LNCaP clone FGC (cell line): Measurements from ENCODE around the gene MYOM3.
A peak's percentile ranks its signal among the peaks of the same experiment; 100 is the strongest.

ENCODE experiments used
- DNase-seq: peaks from one replicate; pipeline ENCODE4 v3.0.0-alpha.2; 2011; ENCODE audit warnings: low read depth
- H3K4me3 ChIP-seq: 2 replicates; pipeline ENCODE4 v1.5.1; 2011; ENCODE audit warnings: mild to moderate bottlenecking, low read depth, low read length, control low read depth
- CTCF ChIP-seq: IDR thresholded peaks from 2 replicates; pipeline ENCODE4 v1.5.1; 2012; ENCODE audit warnings: mild to moderate bottlenecking; ENCODE audit not compliant: control insufficient read depth, insufficient read depth; ENCODE audit errors: extremely low read depth

The MYOM3 gene

GRCh38 chr1:24154215-24154614, 42.3 kb upstream of the MYOM3 start:
- no peak overlapping the region for H3K4me3 ChIP-seq
- no peak for TF ChIP-seq CTCF
- DNase-seq: no peak

DNA sequence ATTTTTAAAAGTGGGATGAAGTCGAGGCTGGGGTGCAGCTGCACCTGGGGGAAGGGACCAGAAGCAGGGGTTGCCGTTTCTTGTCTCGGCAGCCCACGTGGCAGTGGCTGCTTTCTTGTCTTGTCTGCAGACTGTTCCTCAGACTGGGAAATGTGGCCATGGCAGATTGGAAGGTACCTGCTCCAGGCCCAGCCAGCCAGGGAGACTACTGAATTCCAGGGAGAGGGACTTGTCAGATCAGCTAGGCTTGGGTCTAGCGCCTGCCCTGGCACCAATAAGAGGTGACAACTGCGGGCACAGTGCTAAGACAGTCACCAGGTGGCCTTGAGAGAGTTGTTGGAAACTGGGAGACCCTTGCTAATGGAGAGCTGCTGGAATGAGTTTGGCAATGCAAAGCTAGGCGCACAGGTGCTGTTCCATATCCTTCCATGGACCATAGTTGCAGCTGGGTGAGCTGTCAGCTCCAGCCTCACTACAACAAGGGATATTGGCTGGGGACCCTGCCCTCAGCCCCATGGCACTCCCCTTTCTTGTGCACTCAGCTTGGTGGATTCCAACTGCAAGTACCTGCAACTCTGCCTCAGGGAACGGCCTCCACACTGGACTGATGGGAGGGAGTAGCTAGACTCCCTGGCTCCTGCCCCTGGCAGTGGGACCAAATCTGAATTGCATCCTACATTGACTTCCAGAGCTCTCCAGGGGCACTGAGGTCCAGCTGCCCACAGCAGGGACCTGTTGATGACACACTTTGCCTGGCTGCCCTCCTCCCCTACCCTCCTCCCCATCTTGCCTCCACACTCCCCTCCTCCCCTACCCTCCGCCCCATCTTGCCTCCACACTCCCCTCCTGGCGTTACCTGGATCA, 40.9 kb upstream of the MYOM3 start:
- no peak overlapping the region for H3K4me3 ChIP-seq
- TF ChIP-seq CTCF: no peak
- no peak for DNase-seq

DNA sequence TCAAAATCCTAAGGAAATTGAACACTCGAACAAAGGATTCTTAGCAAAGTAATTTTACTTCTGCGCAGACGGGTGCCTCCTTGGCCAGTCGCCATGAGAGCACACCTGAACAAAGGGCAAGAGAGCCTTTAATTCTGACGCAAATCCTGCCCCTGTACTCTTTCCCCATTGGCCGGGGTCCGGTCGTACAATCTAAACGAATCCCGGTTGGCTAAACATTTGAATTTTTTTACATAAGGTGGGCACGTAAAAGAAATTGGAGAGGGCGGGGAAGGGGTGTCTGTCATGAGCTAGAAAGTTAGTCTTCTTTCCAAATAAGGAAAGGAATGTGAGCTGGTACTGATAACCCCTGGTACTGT, 39.2 kb upstream of the MYOM3 start:
- H3K4me3 ChIP-seq: no peak overlapping the region
- no peak for TF ChIP-seq CTCF
- no peak for DNase-seq

DNA sequence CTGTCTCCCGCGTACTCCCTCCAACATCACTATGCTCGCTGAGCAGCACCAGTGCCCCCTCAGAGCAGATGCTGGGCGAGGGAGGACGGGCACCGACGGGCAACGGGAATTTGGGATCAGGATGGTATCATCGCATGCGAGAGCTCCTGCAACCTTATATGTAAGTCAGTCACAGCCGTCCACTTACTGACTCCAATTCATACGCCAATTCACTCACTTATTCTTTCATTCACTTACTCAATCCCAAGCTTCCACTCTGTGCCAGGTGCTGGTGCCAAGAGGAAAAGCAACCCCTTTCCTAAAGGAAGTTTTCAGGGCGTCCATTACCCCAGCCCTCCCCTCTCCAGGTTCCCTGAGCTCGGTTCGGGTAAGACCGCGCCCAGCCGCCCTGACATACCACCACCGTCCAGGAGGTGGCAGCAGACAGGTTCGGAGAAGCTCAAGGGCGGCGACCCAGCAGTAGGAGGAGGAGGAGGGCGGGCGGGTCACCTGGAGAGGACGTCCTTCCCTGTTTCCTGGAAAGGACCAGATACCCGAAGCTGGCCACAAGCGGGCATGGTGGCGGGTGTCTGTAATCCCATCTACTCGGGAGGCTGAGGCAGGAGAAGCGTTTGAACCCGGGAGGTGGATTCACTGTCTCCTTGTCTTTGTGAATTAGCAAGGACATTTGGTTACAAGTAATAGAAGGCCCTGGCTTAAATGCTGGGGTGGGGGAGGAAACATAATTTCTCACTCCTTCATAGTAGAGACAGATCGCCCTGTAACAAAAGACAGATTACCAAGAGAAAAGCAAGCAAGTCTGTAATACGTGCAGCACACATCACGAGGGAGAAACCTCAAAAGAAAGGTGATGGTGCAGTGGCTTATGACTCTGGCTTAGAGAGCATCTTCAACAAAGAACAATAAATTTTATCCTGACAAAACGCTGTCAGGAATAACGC, 38.6 kb upstream of the MYOM3 start:
- no peak overlapping the region for H3K4me3 ChIP-seq
- peak; percentile 48 for DNase-seq
- peak; percentile 70 for TF ChIP-seq CTCF

DNA sequence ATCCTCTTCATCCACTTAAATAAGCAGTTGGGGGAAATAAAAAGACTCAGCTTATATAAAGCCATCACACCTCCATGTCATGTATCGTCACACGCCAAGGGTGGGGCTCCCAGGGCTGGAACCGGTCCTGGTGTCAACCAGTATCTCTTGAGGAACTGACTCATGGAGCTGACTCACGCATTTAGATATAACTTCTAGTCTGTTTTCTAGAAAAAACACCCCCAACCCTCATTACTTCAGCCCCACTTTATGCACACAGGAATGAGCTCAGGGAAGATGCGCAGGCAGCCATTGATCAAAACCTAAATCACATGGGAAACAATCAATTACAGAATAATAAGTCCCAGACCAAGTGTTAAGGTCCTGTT, 37.9 kb upstream of the MYOM3 start:
- no peak for DNase-seq
- no peak for TF ChIP-seq CTCF

GRCh38 chr1:24147816-24148215, 35.9 kb upstream of the MYOM3 start:
- TF ChIP-seq CTCF: no peak
- H3K4me3 ChIP-seq: no peak overlapping the region
- DNase-seq: no peak

More for the DNA sequence above, 37.9 kb upstream of the MYOM3 start:
- H3K4me3 ChIP-seq: no peak overlapping the region
